ENCODE results near the gene SLCO2B1.

GRCh38 chr11:75184051-75184450 is 33.1 kb downstream of the SLCO2B1 start:
- TF ChIP-seq, protein P1, sequence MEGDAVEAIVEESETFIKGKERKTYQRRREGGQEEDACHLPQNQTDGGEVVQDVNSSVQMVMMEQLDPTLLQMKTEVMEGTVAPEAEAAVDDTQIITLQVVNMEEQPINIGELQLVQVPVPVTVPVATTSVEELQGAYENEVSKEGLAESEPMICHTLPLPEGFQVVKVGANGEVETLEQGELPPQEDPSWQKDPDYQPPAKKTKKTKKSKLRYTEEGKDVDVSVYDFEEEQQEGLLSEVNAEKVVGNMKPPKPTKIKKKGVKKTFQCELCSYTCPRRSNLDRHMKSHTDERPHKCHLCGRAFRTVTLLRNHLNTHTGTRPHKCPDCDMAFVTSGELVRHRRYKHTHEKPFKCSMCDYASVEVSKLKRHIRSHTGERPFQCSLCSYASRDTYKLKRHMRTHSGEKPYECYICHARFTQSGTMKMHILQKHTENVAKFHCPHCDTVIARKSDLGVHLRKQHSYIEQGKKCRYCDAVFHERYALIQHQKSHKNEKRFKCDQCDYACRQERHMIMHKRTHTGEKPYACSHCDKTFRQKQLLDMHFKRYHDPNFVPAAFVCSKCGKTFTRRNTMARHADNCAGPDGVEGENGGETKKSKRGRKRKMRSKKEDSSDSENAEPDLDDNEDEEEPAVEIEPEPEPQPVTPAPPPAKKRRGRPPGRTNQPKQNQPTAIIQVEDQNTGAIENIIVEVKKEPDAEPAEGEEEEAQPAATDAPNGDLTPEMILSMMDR (tag by site-specific recombination; IDR thresholded peaks at IDR 0.05): no peak
- TF ChIP-seq YY1 (tag by site-specific recombination; IDR thresholded peaks at IDR 0.05) (no peak), GLI4 (tag by site-specific recombination; IDR thresholded peaks at IDR 0.05) (no peak), TCF7L2 (IDR thresholded peaks at IDR 0.05; ENCODE audit: borderline replicate concordance, low read depth, low read length) (no peak)
- TF ChIP-seq, protein P2, sequence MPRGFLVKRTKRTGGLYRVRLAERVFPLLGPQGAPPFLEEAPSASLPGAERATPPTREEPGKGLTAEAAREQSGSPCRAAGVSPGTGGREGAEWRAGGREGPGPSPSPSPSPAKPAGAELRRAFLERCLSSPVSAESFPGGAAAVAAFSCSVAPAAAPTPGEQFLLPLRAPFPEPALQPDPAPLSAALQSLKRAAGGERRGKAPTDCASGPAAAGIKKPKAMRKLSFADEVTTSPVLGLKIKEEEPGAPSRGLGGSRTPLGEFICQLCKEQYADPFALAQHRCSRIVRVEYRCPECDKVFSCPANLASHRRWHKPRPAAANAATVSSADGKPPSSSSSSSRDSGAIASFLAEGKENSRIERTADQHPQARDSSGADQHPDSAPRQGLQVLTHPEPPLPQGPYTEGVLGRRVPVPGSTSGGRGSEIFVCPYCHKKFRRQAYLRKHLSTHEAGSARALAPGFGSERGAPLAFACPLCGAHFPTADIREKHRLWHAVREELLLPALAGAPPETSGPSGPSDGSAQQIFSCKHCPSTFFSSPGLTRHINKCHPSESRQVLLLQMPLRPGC (tag by site-specific recombination; IDR thresholded peaks at IDR 0.05): no peak

All from HEK293 (cell line).